Hippocampal formation (tissue), 2 donors: ENCODE measurements around the gene EIF5.

Experiments used
- DNase-seq, 2 donors: peaks; one replicate each; lab custom pipeline; 2025; lab: John Stamatoyannopoulos, UW

The EIF5 gene

DNA sequence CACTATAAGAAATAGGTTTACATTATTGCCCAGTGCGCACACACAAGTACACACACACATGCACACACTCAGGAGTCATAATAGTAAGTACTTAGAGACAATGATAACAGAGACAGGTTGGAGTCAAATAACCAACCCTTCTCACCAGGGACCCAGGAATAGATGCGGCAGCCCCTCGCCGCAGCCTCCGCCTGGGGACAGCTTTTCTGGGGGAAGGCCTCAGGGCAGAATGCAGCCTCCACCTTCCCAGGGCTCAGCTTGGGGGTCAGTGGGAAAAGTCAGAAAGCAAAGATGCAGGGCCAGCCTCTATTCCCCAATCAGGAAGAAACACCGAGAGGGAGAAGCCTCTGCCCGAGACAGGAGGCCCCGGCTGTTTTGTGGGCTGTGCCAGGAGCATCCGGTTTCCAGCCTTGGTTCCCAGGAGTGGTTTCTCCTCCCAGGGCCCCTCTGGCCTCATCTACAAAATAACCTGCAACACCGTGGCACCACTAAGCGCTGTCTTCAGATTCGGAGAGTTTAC lies 23.4 kb upstream of the EIF5 start:
- DNase-seq = no peak

DNA sequence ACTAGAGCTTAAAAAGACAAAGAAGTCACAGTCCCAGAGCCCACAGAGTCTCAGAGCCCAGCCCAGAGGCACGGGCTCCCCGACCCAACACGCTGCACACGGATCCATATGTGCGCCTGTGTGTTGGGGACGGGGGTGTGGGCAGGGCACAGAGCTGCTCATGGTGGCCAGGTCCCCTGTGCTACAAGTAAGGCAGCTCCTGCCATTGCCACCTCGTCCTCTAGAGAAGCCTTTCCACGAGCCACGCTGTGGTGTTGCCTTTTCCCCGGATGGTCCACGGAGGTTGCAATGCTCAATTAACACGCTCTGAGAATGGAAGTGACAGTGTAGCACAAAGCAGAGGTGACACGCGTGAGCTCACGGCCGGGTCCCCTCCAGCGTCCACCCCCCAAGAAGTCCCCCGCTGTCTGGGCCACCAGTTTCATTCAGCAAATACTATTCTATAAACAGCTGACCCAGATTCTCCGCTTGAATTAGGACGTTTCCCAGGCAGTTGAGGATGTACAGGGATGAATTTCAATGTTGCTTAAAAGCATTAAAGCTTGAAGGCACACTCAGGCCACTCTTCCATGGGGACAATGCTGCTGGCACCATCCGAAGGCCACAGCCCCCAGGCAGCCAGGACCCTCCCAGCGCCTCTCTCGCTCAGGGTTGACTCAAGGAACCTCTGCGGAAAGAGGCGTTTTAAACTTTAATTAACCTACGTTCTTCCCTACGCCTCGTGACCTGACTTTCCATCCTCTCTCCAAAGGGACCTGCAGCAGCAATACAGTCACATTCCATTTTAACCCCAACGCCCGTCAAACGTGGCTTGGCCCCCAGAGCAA lies 22.7 kb upstream of the EIF5 start:
- no peak for DNase-seq

- no peak for DNase-seq
Measured at GRCh38 chr14:103312006-103312635, 21.9 kb upstream of the EIF5 start.

GRCh38 chr14:103313704-103314103 lies 20.3 kb upstream of the EIF5 start:
- DNase-seq = no peak

DNA sequence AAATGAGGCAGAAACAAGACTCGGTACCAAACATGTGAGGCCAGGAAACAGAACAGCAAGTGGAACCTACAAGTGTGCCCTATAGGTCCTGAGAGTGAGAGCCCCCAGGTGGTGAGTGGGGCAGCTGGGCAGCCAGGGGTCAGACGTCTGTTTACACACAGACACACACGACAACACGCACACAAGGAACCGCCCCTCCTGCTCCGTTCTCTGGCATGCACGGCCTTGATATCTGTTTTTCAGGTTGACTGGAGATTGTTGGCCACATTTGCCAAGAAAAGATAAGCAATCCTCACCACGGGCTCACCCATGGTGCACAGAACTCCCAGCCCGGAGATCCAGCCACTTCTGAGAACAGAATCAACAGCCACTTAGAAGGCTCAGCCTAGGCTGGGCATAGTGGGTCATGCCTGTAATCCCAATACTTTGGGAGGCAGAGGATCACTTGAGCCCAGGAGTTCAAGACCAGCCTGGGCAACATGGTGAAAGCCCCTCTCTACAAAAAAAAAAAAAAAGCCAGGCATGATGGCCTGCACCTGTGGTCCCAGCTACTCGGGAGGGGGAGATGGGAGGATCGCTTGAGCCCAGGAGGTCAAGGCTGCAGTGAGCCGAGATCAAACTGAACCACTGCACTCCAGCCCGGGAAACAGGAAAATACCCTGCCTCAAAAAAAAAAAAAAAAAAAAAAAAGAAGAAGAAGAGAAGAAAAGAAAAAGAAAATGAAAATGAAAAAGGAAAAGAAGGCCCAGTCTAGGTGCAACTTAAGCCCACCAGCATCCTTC lies 19.4 kb upstream of the EIF5 start:
- DNase-seq = no peak

- DNase-seq = no peak
Measured at GRCh38 chr14:103315351-103315911, 18.6 kb upstream of the EIF5 start.

- DNase-seq = no peak
Measured at GRCh38 chr14:103315941-103316340, 18.1 kb upstream of the EIF5 start.

- no peak for DNase-seq
Measured at GRCh38 chr14:103316721-103317121, 17.3 kb upstream of the EIF5 start.

DNA sequence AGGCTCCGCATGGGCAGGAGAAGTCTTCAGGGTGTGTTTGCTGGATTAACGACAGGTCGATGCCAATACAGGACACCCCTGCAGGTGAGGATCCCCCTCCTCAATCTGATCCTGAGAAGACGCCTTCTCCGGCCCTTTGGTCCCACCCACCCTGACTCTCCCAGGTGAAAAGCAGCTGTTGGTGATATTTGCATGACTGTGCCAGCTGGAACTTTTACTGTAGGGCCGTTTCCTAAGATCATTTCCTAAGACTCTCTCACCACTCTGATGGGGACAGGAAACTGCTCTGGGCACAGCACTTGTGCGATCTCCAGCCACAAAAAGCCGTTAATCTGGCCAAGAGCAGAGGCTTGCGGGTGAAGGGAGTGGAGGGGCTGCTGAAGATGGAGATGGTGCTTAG lies 16.8 kb upstream of the EIF5 start:
- no peak for DNase-seq

DNA sequence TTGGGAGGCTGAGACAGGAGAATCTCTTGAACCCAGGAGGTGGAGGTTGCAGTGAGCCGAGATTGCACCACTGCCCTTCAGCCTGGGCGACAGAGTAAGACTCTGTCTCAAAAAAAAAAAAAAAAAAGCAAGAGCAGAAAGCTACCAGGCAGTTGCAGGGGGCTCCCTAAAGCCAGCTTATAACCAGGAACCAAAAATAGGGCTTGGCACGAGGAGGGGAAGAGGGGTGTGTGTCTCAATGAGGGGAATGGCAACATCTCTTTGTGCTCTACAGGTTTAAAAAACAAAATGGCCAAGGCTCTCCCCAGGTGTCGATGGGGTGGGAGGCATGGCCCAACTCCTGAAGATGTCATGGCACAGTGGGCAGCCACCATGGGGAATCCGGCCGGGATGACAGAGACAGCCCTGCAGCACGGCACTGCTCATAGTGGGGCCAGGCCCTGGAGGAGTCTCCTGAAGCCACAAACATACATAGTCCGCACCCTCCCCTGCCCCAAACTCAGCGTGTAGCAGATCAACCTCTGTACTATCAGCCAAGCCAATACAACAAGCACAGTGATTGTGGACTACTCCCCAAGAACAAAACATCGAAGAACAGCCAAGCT lies 16.0 kb upstream of the EIF5 start:
- no peak for DNase-seq

DNA sequence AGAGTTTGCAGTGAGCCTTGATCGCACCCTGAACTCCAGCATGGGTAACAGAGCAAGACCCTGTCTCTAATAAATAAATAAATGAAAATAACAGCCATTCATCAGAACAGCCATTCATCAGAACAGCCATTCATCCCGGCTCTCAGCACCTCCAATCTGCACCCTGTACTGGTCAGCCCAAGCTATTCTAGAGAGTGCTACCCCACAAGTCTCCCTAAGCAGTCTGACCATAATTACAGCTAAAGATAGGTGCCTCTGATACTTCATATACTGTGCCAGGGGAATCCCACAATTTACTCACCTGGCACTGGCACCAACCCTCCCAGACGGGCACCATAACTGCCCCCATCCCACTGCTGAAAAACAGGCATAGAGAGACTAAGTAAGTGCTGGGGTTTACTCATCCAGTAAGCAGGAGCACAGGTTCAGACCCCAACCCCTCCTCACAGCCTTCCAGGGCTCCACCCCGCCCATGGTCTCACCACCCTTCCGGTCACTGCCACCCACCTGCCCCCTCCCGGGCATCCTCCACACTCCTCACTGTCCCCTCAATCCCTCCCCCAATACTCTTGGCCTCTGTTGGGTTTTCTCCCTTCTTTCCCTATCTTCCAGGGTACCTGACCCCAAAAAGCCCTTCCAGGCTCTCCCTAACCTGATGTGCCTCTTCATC lies 15.2 kb upstream of the EIF5 start:
- no peak for DNase-seq

- DNase-seq = no peak
Measured at GRCh38 chr14:103319422-103319821, 14.6 kb upstream of the EIF5 start.

- DNase-seq = peak in 1 of 2 donors; percentile 9
Measured at GRCh38 chr14:103326078-103326477, 8.0 kb upstream of the EIF5 start.

- no peak for DNase-seq
Measured at GRCh38 chr14:103328941-103329340, 5.1 kb upstream of the EIF5 start.

GRCh38 chr14:103329401-103330347 lies 4.4 kb upstream of the EIF5 start:
- no peak for DNase-seq

GRCh38 chr14:103330536-103330935 lies 3.5 kb upstream of the EIF5 start:
- no peak for DNase-seq

- DNase-seq = no peak
Measured at GRCh38 chr14:103332143-103332919, 1.7 kb upstream of the EIF5 start.

GRCh38 chr14:103334644-103335622 lies 896 bp downstream of the EIF5 start:
- DNase-seq = peak in 1 of 2 donors; percentile 48
